Activated CD4-positive, CD25-positive, alpha-beta regulatory T cell treated with anti-CD3 and anti-CD28 coated beads, Interleukin-2, amount 50 U/mL, for 24 hours (primary cell): ENCODE data around the gene CRACDL.
"Not testable (repeated sequence)": the region's sequence is repeated elsewhere in the genome, so short reads cannot be mapped to it uniquely, and the experiment has no call there.

Experiments used
- ATAC-seq, 2 donors: fragments of 150-1000 bp; cut with Tn5 transposase; one replicate each; pipeline ENCODE4 v1.10.0; 2021; ENCODE audit warnings: mild to moderate bottlenecking in 1 of 2, moderate library complexity in 1 of 2

Gene CRACDL

GRCh38 chr2:98907385-98907784 is 28.6 kb downstream of the CRACDL start:
- ATAC-seq: no peak

- no peak for ATAC-seq
These were observed 32.1 kb downstream of the CRACDL start for GRCh38 chr2:98903767-98904485.

- no peak for ATAC-seq
These were observed 33.0 kb downstream of the CRACDL start for GRCh38 chr2:98903064-98903355.

GRCh38 chr2:98902209-98903063 is 33.6 kb downstream of the CRACDL start:
- ATAC-seq: no peak

GRCh38 chr2:98901702-98902101 is 34.3 kb downstream of the CRACDL start:
- no peak for ATAC-seq

GRCh38 chr2:98901291-98901690 is 34.7 kb downstream of the CRACDL start:
- no peak for ATAC-seq

- ATAC-seq: no peak
These were observed 35.3 kb downstream of the CRACDL start for GRCh38 chr2:98900721-98901120.

GRCh38 chr2:98899703-98900078 is 36.3 kb downstream of the CRACDL start:
- ATAC-seq: not testable (repeated sequence)

GRCh38 chr2:98899041-98899702 is 36.9 kb downstream of the CRACDL start:
- ATAC-seq: no peak

- no peak for ATAC-seq
These were observed 37.6 kb downstream of the CRACDL start for GRCh38 chr2:98898423-98898841.

GRCh38 chr2:98897746-98898145 is 38.3 kb downstream of the CRACDL start:
- no peak for ATAC-seq

- ATAC-seq: no peak
These were observed 39.1 kb downstream of the CRACDL start for GRCh38 chr2:98896944-98897343.

GRCh38 chr2:98896416-98896815 is 39.6 kb downstream of the CRACDL start:
- no peak for ATAC-seq

- no peak for ATAC-seq
These were observed 40.1 kb downstream of the CRACDL start for GRCh38 chr2:98895901-98896300.

- no peak for ATAC-seq
These were observed 40.8 kb downstream of the CRACDL start for GRCh38 chr2:98895221-98895620.

- no peak for ATAC-seq
These were observed 41.6 kb downstream of the CRACDL start for GRCh38 chr2:98894331-98895000.

- no peak for ATAC-seq
These were observed 42.1 kb downstream of the CRACDL start for GRCh38 chr2:98893911-98894321.

GRCh38 chr2:98892871-98893270 is 43.2 kb downstream of the CRACDL start:
- no peak for ATAC-seq

- no peak for ATAC-seq
These were observed 44.4 kb downstream of the CRACDL start for GRCh38 chr2:98891591-98891990.

GRCh38 chr2:98886066-98886554 is 49.9 kb downstream of the CRACDL start:
- no peak for ATAC-seq

GRCh38 chr2:98884658-98885057 is 51.4 kb downstream of the CRACDL start:
- no peak for ATAC-seq

- ATAC-seq: no peak
These were observed 52.2 kb downstream of the CRACDL start for GRCh38 chr2:98883780-98884211.
